Superior temporal gyrus (tissue), 1 donor: Measurements from ENCODE around the gene HADHA.
"Not testable (repeated sequence)": the region's sequence is repeated elsewhere in the genome, so short reads cannot be mapped to it uniquely, and the experiment has no call there.

Experiments used
- DNase-seq: peaks from one replicate; pipeline ENCODE4 v3.0.0-alpha.2; 2016; ENCODE audit errors: extremely low spot score

HADHA gene

DNA sequence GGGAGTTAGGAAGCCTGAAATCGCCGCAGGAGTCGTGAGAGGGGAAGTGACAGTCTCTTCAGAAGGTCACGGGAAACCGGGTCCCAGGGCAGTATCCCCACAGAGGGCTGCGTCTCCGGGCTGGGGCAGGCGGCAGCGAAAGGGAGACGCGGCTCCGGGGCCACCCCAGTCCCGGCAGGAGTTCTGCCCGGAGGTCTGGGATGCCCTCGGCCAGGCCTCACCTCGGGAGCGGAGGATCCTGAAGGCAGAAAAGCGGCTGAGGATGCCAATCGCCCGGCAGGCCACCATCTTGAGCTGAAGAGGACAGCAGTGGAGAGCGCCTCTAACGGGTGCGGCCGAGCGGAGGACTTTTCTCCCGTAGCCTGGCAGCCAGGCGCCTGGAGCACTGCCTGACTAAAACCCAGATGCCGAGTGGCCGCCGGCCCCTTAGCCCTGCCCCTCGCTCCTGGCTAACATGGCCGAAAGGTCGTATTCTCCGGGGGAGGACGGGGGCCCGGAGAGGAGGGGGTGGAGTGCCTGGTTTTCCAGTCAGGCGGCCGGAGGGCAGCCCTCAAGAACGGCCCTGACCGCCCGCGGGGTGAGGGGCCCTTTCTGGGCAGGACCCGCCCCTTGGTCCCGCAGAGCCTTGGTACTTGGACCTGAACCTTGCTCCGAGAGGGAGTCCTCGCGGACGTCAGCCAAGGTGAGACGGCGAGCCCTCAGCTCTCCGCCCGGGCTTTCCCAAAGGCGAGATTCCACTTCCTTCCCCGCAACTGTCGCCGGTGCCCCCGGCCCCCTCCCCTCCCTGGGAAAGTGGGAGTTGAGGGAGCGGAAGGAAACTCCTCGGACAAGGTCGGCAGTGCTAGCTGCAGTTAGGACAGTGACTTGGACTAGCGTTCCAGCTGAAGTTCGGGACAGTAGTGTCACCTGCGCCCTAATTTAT, at the start of gene HADHA, which contains the start of gene HADHB:
Gene HADHA, minus strand, starts transcription at position 324 of the 922 bp plus-strand sequence. Its CDS starts 36 bp downstream, at position 288.
Gene HADHB, plus strand, starts transcription at position 631 of the 922 bp plus-strand sequence. CDS start 9,316 bp downstream, outside the sequence.
- DNase-seq: peak; percentile 90

DNA sequence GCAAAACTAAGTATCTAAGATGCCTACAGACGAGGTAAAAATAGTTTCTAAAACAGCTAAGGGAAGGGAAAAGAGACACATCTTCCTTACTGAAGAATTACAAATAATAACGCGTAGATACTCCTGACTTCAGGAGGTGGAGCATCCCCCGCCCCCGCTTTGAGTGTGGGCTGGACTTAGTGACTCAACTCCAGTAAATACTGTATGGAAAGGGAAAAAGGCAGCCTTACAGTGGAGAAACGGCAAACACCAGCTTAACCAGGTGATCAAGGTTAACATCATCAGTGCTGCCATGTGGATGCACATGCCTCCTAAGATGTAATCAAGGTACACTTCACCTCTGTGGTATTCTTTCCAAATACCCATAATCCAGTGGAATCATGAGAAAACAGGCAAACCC, 48.2 kb upstream of the HADHA start:
- no peak for DNase-seq

DNA sequence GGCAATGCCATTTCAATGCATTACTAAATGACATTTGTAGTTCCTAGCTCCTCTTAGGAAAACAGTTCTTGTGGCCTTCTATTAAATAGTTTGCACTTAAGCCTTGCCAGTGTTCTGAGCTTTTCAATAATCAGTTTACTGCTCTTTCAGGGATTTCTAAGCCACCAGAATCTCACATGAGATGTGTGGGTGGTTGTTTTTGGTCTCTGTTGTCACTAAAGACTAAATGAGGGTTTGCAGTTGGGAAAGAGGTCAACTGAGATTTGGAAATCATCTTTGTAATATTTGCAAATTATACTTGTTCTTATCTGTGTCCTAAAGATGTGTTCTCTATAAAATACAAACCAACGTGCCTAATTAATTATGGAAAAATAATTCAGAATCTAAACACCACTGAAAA, 45.6 kb upstream of the HADHA start:
- DNase-seq: no peak

DNA sequence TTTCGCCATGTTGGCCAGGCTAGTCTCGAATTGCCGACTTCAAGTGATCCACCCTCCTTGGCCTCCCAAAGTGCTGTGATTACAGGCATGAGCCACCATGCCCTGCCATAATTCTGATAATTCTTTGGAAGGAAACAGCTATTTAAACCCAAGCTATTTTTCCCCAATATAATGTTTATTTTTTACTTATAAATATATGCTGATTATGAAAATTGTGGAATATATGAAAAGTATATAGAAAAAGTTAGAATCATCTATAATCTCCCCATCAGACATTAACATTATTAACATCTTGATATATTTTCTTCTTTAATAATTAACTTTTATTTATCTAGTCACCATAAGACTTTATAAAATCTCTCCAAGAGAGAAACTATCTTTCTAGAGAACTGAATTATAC, 41.5 kb upstream of the HADHA start:
- no peak for DNase-seq

DNA sequence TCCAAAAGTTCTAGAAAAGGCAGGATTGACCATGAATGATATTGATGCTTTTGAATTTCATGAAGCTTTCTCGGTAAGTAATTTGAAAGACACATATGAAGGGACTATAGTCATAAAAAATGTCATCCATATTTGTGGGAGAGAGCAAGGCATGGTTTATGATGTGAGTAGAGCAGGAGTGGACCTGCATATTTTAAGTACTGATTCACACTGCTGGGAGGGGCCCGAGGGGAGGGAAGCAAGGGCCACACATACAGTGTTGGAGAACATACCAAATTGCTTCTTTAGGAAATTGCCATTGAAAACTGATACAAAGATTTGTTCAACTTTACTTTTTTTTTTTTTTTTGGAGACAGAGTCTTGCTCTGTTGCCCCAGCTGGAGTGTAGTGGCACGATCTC, 39.7 kb upstream of the HADHA start:
- no peak for DNase-seq

DNA sequence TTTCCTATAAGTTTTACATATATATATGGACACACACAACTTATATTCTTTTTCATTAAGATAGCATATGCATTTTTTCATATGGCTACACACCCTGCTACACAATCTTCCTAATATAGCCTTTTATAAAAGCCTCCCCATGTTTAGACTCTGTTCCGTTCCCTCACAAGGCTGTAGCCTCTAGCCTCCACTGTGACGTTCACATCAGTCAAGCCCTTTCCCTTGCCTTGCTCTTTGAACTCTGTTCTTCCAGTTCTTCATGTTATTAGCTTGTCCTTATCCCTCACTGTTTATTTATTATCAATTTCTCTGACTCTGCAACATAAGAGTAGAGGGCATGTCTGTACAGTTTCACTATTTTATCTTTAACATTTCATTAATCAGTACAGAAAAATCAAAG, 39.2 kb upstream of the HADHA start:
- no peak for DNase-seq

DNA sequence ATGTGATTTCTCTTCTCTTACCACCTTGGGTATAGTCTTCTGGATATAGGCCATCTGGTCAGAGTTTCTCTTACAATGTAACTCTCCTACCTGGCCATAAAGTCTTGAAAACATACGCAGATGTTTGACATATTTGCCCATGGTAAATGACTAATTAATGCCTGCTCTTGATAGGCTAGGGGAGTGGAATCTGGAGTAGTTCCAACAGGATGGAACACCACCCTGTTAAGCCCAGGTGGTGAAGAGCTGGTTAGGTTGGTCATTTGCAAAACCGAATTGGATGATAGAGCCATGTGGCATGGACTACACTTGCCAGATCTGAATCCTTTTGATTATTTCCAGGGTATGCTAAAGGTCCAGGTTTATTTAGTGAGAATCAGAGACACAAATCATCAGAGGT, 36.8 kb upstream of the HADHA start:
- no peak for DNase-seq

DNA sequence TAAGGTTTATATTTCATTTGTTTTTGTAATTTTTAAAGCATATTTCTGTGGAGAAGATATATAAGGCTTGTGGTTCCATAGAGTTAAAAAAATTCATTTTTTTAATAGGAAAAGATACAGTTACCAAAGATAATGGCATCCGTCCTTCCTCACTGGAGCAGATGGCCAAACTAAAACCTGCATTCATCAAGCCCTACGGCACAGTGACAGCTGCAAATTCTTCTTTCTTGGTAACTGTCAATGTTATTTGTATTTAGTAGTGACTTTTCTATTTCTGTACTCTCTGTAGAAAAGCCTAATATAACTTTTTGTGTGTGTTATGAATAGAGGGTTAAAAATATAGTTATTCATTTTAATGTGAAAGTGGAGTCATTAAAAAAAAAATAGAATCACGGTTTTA, 35.5 kb upstream of the HADHA start:
- no peak for DNase-seq

DNA sequence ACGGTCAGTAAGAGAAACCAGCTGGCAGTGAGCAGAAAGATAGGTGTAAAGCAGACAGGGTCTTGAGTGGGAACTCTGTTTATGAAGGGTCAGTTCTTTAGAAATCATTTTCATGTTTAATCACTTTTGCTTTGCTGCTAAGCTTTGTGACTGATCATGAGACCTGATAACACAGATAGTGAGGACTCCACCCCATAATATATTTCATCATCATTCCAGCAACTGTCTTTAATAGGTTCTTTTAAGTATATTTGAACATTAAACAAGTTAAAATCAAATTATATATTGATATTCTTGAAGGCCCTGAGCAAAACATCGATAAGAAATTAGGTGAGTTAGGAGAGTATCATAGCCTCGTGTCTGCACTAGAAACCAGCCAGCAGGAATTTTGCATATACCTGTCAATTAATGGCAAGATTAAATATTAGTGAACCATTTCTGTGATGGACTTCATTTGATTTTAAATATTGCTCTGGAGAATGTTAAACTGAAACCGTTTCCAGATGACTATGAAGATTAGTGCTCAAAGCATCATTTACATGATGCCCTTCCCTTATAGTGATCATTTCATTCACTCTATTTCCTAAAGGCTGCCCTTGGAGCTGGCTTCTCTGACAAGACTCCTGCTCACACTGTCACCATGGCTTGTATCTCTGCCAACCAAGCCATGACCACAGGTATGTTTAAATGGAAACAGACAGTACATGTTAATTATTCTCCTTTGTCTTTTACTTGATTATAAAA, 32.2 kb upstream of the HADHA start:
- no peak for DNase-seq

DNA sequence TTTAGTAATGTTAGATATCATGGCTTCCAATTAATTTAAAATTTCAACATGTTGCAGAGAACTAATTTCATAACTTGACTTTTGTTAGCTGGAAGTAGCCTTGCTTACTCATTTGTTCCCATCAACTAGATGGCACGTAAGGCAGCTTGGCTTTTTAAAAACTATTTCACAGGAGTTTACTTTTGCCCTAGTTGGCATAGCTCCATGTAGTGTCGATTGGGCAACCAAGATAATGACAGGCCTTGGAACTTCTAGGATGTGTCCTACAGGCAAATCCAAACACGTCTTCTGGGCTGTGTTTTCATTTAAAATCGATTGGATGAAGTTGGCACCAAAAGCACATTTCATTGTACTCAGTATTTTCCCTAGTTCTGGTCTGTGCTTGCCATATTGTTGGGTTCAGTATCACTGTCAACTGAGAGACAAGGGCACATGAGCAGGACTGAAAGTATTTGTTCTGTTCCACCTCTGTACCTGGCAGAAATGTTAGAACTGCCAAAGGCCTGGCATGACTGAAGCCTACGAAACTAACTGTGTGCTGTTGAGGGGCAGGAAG, 29.7 kb upstream of the HADHA start:
- no peak for DNase-seq

DNA sequence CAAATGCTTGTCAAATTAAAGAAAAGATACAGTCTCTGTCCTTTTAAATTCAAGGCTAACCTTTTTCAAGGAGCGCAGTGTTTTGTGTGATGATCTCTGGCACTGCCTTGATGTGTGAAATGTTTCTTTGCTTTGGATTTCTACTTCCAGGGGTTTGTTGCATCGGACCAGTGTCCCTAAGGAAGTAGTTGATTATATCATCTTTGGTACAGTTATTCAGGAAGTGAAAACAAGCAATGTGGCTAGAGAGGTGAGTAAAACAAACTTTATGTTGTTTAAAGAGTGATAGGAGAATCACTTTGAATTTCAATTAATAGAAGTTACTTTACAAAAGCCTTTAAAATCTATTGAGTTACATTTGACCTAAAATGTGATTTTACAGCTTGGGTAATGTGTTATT, 29.1 kb upstream of the HADHA start:
- DNase-seq: no peak

DNA sequence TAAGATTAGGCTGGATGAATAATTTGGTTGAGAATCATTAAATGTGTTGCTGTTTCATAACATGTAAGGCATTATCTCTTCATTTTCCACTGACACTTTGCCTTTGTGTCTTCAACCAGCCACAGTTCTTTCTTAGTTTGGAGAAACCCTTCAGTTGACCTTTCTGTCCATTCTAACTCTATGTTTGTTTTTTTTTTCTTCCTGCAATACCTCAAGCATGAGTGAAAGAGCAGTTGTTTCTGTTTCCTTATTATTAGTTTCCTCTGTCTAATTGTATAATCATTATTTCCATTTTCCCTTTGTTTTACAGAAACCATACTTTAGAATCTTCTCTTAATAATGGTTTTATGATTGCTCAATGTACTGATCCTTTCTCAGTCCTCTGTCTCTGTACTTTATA, 25.9 kb upstream of the HADHA start:
- DNase-seq: no peak

DNA sequence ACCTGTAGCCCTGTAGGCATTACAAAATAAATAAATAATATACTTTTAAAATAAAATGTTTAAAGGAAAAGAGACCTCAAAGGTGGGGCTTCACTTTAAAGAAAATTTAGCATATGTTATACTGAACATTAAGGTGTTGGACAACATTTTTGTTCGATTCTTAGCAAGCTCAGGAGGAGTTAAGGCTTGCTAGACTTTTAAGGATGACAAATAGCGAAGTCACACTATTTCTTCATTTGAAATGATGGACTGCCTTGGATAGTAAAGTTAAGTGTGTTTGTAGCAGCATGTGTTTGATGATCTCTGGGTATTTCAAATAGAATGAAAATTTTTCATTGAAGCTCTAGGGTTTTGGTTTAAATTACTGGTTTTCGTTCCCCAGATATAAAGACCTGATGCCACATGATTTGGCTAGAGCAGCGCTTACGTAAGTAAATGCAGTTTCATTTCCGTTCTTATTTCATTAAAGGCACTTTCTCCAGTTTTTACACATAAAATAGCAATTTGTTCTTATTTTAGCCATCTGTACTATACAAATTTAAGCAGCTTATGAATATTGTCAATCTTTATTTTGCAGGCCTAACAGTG, 25.2 kb upstream of the HADHA start:
- DNase-seq: no peak

DNA sequence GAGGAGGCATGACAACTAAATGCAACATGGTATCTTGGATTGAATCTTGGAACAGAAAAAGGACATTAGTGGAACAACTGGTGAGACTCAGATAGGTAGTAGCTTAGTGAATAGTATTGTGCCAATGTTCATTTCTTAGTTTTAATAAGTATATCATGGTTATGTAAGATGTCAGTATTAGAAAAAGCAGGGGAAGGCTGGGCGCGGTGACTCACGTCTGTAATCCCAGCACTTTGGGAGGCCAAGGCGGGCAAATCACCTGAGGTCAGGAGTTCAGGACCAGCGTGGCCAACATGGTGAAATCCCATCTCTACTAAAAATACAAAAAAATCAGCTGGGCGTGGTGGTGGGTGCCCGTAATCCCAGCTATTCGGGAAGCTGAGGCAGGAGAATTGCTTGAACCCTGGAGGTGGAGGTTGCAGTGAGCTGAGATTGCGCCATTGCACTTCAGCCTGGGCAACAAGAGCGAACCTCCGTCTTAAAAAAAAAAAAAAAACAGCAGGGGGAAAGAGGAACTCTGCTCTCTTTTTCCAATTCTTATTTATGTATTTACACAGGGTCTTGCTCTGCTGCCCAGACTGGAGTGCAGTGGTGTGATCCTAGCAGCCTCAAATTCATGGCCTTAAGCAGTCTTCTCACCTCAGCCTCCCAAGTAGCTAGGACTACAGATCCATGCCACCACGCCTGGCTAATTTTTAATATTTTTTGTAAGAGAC, 24.4 kb upstream of the HADHA start:
- not testable (repeated sequence) for DNase-seq

DNA sequence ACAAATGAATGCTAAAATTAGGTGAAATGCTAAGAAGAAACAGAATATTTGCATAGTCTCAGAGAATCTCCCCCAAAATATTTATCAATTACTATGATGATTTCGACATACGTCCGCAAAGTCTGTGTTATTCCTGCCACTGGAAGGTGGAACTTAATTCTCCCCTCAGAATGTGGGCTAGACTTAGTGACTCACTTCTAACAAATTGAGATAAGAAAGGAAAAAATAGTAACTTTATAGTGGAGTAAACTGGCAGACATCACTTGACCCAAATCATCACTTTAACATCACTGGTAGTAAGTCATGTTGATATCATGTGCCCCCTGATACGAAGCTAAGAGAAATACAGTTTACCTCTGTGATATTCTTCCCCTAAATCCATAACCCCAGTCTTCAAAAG, 23.8 kb upstream of the HADHA start:
- no peak for DNase-seq

DNA sequence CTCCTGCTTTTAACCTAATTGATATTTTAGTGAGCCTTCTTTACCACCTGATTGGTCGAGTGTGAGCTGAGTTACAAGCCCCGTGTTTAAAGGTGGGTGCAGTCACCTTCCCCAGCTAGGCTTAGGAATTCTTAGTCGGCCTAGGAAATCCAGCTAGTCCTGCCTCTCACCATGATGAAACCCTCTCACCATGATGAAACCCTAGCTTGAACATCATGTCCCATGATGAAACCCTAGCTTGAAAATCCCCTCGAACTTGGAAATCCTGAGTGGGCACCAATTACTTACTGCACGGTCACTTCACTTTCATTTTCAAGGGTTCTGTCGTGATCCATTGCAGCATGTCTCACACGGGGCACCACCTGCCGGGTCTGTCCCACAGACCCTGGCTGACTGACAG, 14.4 kb upstream of the HADHA start:
- DNase-seq: not testable (repeated sequence)

DNA sequence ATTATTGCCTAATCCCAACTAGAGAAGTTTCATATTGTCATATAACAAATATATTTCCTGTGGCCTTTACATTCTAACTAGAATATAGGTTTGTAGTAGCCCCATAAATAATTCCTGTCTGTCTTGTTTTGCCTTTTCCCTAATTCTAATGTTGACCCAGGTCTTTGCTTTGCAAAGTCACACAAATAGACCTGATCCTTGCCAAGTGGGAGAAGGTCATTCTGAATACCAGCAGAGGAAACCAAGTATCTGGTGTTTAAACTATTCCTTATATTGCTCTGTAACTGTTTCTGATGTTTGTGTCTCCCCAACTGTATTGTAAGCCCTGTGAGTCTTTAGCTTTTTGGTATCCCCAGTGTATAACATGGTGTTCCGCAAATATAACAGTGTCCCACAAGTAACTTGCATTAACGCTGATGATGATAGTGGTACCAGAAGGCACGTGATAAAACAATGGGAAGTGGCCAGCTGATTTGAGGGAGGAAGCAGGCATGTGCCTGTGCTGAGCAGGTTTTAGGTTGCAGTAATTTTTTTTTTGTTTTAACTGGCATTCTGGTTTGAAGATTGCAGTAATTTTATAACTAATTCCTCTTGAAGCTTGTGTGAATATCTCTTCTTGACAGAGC, 11.4 kb upstream of the HADHA start:
- no peak for DNase-seq

DNA sequence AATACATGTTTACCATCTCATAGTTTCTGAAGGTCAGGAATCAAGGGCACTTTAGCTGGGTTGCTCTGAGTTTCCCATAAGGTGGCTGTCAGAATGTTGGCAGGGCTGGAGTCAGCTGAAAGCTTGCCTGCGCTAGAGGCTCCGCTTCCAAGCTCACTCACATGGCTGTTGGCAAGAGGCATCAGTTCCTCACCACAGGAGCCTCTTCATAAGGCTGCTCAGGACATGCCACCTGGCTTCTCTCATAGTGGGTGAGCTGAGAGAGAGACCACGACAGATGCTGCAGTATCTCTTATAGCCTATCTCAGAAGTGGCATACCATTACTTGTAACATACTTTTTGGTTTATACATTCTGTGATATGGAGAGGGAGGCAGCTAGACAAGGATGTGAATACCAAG, 7.5 kb upstream of the HADHA start:
- DNase-seq: peak; percentile 44

DNA sequence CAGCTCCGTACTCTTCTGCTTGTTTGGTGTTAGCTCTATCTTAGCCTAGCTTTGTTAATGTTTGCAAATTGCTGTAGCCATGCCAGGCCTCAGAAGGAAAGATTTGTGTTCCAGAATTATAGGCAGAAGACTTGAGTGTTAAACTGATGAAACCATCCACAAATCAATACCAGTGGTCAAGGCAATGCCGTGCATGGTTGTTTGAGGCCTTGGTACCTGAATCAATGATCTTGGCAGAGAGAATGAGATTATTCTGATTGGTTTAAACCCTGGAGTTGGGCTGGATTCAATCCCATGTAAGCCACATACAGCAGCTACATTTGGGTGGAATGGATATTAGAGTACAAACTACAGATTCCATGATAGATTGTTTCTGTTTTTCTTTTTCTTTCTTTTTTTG, 5.2 kb upstream of the HADHA start:
- no peak for DNase-seq

DNA sequence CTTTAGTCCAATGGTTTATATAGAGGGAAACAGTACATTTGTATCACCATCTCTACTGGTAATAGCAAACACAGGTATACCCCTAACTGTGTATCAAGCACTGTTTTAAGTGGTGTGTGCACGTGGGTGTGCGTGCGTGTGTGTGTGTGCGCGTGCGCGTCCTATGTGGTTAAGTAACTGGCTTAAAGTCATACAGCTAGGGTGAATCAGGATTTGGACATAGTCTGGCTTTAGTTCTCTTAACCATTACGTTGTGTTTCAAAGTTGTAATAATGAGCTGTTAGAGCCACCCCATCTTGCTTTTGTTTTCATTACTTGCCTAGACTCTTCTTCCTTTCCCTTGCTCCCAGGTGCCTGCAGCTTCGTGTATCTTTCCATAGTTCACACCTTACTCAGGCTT, 2.4 kb upstream of the HADHA start:
- no peak for DNase-seq

DNA sequence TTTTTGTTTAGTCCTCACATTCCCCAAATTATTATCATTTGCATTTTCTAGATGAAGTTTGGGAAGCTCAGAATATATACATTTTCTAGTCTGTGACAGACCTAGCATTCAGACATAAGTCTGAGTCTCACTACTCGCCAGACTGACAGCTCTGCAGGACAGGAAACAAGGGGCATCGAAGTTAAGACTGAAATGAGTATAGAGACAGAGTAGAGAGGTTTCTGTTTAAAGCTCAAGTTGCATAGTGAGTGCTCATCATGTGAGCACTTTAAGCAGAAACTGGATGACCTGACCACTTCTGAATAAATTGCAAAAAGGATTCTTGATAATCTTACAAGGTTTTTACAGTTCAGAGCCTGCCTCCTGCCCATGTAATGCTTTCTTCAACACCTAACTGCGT, 1.4 kb upstream of the HADHA start:
- DNase-seq: no peak
